Uterus (tissue), 2 donors: ENCODE measurements around the gene MON1B.
"Not testable (repeated sequence)": the region's sequence is repeated elsewhere in the genome, so short reads cannot be mapped to it uniquely, and the experiment has no call there.

Experiments used
- POLR2A ChIP-seq, 2 donors: fragments of 450-650 bp; IDR thresholded peaks; one replicate each; pipeline ENCODE4 v1.6.1; 2016; ENCODE audit warnings: antibody characterized with exemption in 2 of 2, mild to moderate bottlenecking in 1 of 2, moderate library complexity in 1 of 2
- TF ChIP-seq, protein P1 (sequence below), 4 experiments: fragments of 200-600 bp in 2 of 4; fragments of 450-650 bp in 2 of 4; sonication (generic) in 2 of 4; IDR thresholded peaks; one replicate each; pipeline ENCODE4 v1.5.1; 2016 to 2019; ENCODE audit warnings: antibody characterized with exemption in 4 of 4, mild to moderate bottlenecking in 2 of 4, moderate library complexity in 1 of 4

DNA sequence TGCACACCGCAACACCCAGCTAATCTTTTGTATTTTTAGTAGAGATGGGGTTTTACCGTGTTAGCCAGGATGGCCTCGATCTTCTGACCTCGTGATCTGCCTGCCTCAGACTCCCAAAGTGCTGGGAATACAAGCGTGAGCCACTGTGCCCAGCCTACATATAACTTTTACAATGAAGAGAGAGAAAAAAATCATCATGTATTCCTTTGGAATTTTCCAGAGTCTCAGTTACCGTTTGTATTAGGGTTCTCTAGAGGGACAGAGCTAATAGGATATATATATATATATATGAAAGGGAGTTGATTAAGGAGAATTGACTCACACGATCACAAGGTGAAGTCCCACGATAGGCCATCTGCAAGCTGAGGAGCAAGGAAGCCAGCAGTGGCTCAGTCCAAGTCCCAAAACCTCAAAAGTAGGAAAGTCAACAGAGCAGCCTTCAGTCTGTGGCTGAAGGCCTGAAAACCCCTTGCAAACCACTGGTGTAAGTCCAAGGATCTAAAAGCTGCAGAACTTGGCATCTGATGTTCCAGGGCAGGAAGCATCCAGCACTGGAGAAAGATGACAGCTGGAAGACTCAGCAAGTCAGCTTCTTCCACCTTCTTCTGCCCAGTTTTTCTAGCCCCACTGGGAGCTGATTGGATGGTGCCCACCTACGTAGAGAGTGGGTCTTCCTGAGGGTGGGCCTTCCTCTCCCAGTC lies 25.3 kb upstream of the MON1B start:
- not testable (repeated sequence) for TF ChIP-seq POLR2A (IDR thresholded peaks at IDR 0.05)
- TF ChIP-seq, protein P1, sequence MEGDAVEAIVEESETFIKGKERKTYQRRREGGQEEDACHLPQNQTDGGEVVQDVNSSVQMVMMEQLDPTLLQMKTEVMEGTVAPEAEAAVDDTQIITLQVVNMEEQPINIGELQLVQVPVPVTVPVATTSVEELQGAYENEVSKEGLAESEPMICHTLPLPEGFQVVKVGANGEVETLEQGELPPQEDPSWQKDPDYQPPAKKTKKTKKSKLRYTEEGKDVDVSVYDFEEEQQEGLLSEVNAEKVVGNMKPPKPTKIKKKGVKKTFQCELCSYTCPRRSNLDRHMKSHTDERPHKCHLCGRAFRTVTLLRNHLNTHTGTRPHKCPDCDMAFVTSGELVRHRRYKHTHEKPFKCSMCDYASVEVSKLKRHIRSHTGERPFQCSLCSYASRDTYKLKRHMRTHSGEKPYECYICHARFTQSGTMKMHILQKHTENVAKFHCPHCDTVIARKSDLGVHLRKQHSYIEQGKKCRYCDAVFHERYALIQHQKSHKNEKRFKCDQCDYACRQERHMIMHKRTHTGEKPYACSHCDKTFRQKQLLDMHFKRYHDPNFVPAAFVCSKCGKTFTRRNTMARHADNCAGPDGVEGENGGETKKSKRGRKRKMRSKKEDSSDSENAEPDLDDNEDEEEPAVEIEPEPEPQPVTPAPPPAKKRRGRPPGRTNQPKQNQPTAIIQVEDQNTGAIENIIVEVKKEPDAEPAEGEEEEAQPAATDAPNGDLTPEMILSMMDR (IDR thresholded peaks at IDR 0.05), result not testable (repeated sequence)
